HepG2 (cell line): ENCODE results near the gene COX4I1.

Source experiments
- JUN ChIP-seq: sonication (generic); formaldehyde crosslinking; IDR thresholded peaks from 2 replicates; pipeline ENCODE4 v1.4.0; 2020; ENCODE audit warnings: mild to moderate bottlenecking, missing genetic modification reagents
- NFIC ChIP-seq: IDR thresholded peaks from 2 replicates; pipeline ENCODE4 v1.6.1; 2012; ENCODE audit warnings: mild to moderate bottlenecking, low read length, inconsistent platforms
- NR2C2 ChIP-seq: sonication (generic); formaldehyde crosslinking; IDR thresholded peaks from 2 replicates; pipeline ENCODE4 v1.4.0; 2020; ENCODE audit warnings: missing genetic modification reagents, mild to moderate bottlenecking, moderate library complexity, borderline replicate concordance
- PHF21A ChIP-seq: sonication (generic); formaldehyde crosslinking; IDR thresholded peaks from 2 replicates; pipeline ENCODE4 v1.5.0; 2020; ENCODE audit warnings: mild to moderate bottlenecking, missing genetic modification reagents
- POLR2A ChIP-seq, 2 experiments: IDR thresholded peaks; 2 replicates each; pipeline ENCODE4 v1.6.1; 2011; ENCODE audit warnings: low read depth in 2 of 2, low read length in 2 of 2, mild to moderate bottlenecking in 1 of 2, moderate library complexity in 1 of 2; ENCODE audit not compliant: insufficient read depth in 1 of 2
- ZNF253 ChIP-seq: sonication (generic); formaldehyde crosslinking; IDR thresholded peaks from 2 replicates; pipeline ENCODE4 v1.8.0; 2022; ENCODE audit warnings: mild to moderate bottlenecking, missing genetic modification reagents, borderline replicate concordance
- ZNF619 ChIP-seq: sonication (generic); formaldehyde crosslinking; IDR thresholded peaks from 2 replicates; pipeline ENCODE4 v1.4.0; 2020; ENCODE audit warnings: mild to moderate bottlenecking, missing genetic modification reagents
- ZNF7 ChIP-seq: IDR thresholded peaks from 2 replicates; pipeline ENCODE4 v1.6.1; 2016; ENCODE audit warnings: missing biosample characterization, missing genetic modification reagents
- ZNF747 ChIP-seq: sonication (generic); formaldehyde crosslinking; IDR thresholded peaks from 2 replicates; pipeline ENCODE4 v1.8.1; 2023; ENCODE audit warnings: missing genetic modification reagents, mild to moderate bottlenecking, borderline replicate concordance
- TF ChIP-seq, protein P1 (sequence below): sonication (generic); formaldehyde crosslinking; IDR thresholded peaks from 2 replicates; pipeline ENCODE4 v1.5.0; 2020; ENCODE audit warnings: mild to moderate bottlenecking, missing genetic modification reagents, moderate library complexity

DNA sequence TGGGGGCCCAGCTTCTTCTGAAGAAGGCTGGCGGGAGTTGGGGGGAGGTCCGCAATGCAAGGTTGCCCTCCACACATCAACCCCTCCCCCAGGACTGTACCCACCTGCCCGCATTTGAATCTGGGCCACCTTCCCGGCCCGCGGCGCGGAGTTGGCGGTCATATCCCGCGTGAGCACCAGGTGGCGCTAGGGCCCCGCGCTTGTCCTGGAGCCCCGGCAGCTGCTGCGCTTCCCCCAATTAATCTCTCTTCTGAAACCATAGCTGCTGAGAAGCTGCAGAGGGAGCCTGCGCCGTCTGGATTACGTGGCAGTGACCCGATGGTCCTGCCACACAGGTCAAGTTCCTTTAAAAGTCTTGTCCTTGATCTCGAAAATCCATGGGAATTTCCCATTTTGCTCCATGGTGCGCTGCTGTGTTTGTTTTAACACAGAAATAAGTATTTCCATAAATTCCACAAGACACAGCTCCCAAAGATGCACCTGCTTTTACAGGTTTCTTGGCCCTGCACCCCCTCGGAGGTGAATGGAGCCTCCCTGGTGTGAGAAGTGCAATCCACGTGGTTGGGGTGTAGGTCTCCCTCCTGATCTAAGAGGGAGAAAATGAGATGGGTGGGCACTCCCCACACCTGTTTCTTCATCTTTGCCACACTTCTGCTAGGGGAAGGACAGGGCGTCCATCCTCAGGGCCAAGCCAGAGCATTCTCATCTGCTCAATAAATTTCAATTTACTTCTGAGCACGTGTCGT is 22.1 kb downstream of the COX4I1 start:
- no peak for TF ChIP-seq ZNF747 (CRISPR knock-in tag)
- no peak for TF ChIP-seq ZNF7
- no peak for TF ChIP-seq ZNF253 (CRISPR knock-in tag)
- no peak for TF ChIP-seq POLR2A (IDR thresholded peaks at IDR 0.05; ENCODE audit: insufficient read depth in 1 of 2, low read depth in 2 of 2, low read length in 2 of 2)
- TF ChIP-seq ZNF619 (CRISPR knock-in tag), result peak; percentile 88
- no peak for TF ChIP-seq JUN
- TF ChIP-seq NFIC, result no peak
- no peak for TF ChIP-seq PHF21A
- TF ChIP-seq NR2C2, result no peak
- TF ChIP-seq, protein P1, sequence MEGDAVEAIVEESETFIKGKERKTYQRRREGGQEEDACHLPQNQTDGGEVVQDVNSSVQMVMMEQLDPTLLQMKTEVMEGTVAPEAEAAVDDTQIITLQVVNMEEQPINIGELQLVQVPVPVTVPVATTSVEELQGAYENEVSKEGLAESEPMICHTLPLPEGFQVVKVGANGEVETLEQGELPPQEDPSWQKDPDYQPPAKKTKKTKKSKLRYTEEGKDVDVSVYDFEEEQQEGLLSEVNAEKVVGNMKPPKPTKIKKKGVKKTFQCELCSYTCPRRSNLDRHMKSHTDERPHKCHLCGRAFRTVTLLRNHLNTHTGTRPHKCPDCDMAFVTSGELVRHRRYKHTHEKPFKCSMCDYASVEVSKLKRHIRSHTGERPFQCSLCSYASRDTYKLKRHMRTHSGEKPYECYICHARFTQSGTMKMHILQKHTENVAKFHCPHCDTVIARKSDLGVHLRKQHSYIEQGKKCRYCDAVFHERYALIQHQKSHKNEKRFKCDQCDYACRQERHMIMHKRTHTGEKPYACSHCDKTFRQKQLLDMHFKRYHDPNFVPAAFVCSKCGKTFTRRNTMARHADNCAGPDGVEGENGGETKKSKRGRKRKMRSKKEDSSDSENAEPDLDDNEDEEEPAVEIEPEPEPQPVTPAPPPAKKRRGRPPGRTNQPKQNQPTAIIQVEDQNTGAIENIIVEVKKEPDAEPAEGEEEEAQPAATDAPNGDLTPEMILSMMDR (CRISPR knock-in tag), result peak; percentile 98
